ENCODE data around the gene IL23A. TPM values are rescaled to one million over a fixed set of nuclear protein-coding genes. Genes with fewer than 3 reads are reported as not detected.

IL23A gene
- polyA plus RNA-seq, 1 of the 3 experiments (the other 2 are of a cell fraction) = 0.46 TPM

DNA sequence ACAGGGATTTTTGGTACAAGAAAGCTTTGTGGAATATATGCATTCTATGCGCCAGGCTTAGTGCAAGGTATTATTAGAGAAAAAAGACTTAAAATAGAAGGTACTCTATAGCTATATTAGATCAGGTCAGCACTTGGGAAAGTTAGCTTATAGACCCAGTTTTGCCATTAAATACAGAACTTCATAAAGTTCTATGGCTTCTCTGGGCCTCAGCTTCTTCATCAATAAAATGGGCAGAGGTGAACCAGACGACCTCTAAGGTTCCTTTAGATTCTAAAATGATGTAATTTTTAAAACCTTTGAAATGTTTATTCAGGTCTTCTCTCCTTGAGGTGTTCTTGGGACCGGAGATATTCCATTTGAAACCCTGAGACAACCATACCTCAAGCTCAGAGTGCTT is 30.0 kb upstream of the IL23A start:
- H3F3A ChIP-seq (replicated peaks; ENCODE audit: insufficient read depth) = peaks cover 6% of the 10 kb centered on the region
- DNase-seq = no peak
- no peaks in the 10 kb centered on the region for H3K9me3 ChIP-seq
- no peaks in the 10 kb centered on the region for H3K9me2 ChIP-seq
- TF ChIP-seq JUND (IDR thresholded peaks at IDR 0.05) (no peak), MEF2A (IDR thresholded peaks at IDR 0.05; ENCODE audit: borderline replicate concordance, low read depth) (no peak), RAD21 (IDR thresholded peaks at IDR 0.05; ENCODE audit: low read length) (no peak), ELF1 (IDR thresholded peaks at IDR 0.05) (no peak), FOXM1 (IDR thresholded peaks at IDR 0.05; ENCODE audit: low read depth) (no peak), CHD2 (IDR thresholded peaks at IDR 0.05; ENCODE audit: low read length, partially characterized antibody) (no peak), POLR2AphosphoS5 (IDR thresholded peaks at IDR 0.05; ENCODE audit: low read depth, low read length) (no peak)
- peaks cover 17 to 47% of the 10 kb centered on the region in 2 experiments for H3K36me3 ChIP-seq (replicated peaks in 1 of 2; ENCODE audit: control insufficient read depth in 1 of 2, insufficient read depth in 2 of 2, low read length in 1 of 2)
- H3K27me3 ChIP-seq (ENCODE audit: insufficient read depth) = no peaks in the 10 kb centered on the region
- H4K20me1 ChIP-seq (ENCODE audit: insufficient read depth) = no peaks in the 10 kb centered on the region
- WGBS (ENCODE audit: low lambda C conversion rate) = 81% methylated on average over 3 of the region's 3 CpGs
- H3K9ac ChIP-seq = no peak overlapping the region
- H3K4me3 ChIP-seq (ENCODE audit: low read depth in 2 of 2, low read length in 1 of 2) = no peak overlapping the region
- no peak overlapping the region for H3K4me2 ChIP-seq
- H2AFZ ChIP-seq (ENCODE audit: low read depth) = no peak overlapping the region
- peaks cover 9% of the 10 kb centered on the region for H3K79me2 ChIP-seq (ENCODE audit: insufficient read depth)
- POLR2A ChIA-PET = no interaction called here
- H3K4me1 ChIP-seq (ENCODE audit: control insufficient read depth in 1 of 2, insufficient read depth in 2 of 2, low read depth in 1 of 2, low read length in 1 of 2) = no peaks in the 10 kb centered on the region
- CTCF ChIA-PET = interaction anchor here (0.7 to 1.6 kb wide), 4 partner anchors 50 to 163 kb away, joined by 3 to 6 read pairs (median 4); partner anchors contain the start of genes ANKRD52 and SMARCC2
- H3K27ac ChIP-seq (ENCODE audit: low read depth in 2 of 2, low read length in 1 of 2) = no peak overlapping the region

DNA sequence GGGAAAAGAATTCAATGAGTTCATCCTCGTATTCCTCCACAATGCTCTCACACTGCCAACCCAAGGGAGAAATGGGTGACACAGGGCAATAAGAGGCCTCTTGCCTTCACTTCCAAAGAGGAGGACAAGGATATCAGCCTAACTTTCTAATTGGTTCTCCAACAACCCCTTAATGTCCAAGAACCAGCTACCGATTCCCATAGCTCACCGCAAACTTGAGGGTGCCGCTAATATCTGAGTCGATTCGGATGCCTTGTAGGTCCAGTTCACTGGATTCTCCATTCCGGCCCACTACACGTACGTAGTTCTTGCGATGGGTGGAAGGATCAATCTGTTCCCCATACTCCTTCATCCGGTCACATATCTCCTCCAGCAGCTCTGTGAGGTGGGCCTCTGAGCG is 27.7 kb upstream of the IL23A start:
- no peak overlapping the region for H3K4me2 ChIP-seq

More for the DNA sequence above, 27.7 kb upstream of the IL23A start:
- Histone ChIP-seq H3K9me3 (no peaks in the 10 kb centered on the region), H3K4me3 (ENCODE audit: low read depth in 2 of 2, low read length in 1 of 2) (no peak overlapping the region), H3F3A (replicated peaks; ENCODE audit: insufficient read depth) (peaks cover 4% of the 10 kb centered on the region), H3K9me2 (no peaks in the 10 kb centered on the region), H4K20me1 (ENCODE audit: insufficient read depth) (no peaks in the 10 kb centered on the region), H2AFZ (ENCODE audit: low read depth) (no peak overlapping the region), H3K27me3 (ENCODE audit: insufficient read depth) (no peaks in the 10 kb centered on the region), H3K79me2 (ENCODE audit: insufficient read depth) (peaks cover 30% of the 10 kb centered on the region), H3K4me1 (ENCODE audit: control insufficient read depth in 1 of 2, insufficient read depth in 2 of 2, low read depth in 1 of 2, low read length in 1 of 2) (peaks cover 5 to 6% of the 10 kb centered on the region in 2 experiments; a peak in 1 of 4 replicates), H3K9ac (no peak overlapping the region), H3K27ac (ENCODE audit: low read depth in 2 of 2, low read length in 1 of 2) (no peak overlapping the region), H3K36me3 (replicated peaks in 1 of 2; ENCODE audit: control insufficient read depth in 1 of 2, insufficient read depth in 2 of 2, low read length in 1 of 2) (peaks cover 17 to 45% of the 10 kb centered on the region in 2 experiments)
- ChIA-PET CTCF (interaction anchor here (1.4 to 2.1 kb wide), 4 partner anchors 19 to 153 kb away, joined by 3 to 6 read pairs (median 6); partner anchors contain the start of genes ANKRD52 and SMARCC2), POLR2A (no interaction called here)
- no peak for TF ChIP-seq RAD21 (IDR thresholded peaks at IDR 0.05; ENCODE audit: low read length)
- TF ChIP-seq CHD2 (IDR thresholded peaks at IDR 0.05; ENCODE audit: low read length, partially characterized antibody) = no peak
- TF ChIP-seq, protein P1, sequence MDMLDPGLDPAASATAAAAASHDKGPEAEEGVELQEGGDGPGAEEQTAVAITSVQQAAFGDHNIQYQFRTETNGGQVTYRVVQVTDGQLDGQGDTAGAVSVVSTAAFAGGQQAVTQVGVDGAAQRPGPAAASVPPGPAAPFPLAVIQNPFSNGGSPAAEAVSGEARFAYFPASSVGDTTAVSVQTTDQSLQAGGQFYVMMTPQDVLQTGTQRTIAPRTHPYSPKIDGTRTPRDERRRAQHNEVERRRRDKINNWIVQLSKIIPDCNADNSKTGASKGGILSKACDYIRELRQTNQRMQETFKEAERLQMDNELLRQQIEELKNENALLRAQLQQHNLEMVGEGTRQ (IDR thresholded peaks at IDR 0.05; ENCODE audit: borderline replicate concordance, low read depth, low read length) = no peak
- TF ChIP-seq, protein P2, sequence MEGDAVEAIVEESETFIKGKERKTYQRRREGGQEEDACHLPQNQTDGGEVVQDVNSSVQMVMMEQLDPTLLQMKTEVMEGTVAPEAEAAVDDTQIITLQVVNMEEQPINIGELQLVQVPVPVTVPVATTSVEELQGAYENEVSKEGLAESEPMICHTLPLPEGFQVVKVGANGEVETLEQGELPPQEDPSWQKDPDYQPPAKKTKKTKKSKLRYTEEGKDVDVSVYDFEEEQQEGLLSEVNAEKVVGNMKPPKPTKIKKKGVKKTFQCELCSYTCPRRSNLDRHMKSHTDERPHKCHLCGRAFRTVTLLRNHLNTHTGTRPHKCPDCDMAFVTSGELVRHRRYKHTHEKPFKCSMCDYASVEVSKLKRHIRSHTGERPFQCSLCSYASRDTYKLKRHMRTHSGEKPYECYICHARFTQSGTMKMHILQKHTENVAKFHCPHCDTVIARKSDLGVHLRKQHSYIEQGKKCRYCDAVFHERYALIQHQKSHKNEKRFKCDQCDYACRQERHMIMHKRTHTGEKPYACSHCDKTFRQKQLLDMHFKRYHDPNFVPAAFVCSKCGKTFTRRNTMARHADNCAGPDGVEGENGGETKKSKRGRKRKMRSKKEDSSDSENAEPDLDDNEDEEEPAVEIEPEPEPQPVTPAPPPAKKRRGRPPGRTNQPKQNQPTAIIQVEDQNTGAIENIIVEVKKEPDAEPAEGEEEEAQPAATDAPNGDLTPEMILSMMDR (IDR thresholded peaks at IDR 0.05) = no peak
- TF ChIP-seq, protein P3, sequence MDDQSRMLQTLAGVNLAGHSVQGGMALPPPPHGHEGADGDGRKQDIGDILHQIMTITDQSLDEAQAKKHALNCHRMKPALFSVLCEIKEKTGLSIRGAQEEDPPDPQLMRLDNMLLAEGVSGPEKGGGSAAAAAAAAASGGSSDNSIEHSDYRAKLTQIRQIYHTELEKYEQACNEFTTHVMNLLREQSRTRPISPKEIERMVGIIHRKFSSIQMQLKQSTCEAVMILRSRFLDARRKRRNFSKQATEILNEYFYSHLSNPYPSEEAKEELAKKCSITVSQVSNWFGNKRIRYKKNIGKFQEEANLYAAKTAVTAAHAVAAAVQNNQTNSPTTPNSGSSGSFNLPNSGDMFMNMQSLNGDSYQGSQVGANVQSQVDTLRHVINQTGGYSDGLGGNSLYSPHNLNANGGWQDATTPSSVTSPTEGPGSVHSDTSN (IDR thresholded peaks at IDR 0.05) = no peak
- TF ChIP-seq YY1 (IDR thresholded peaks at IDR 0.05; ENCODE audit: low read depth) = no peak
- TF ChIP-seq TCF12 (IDR thresholded peaks at IDR 0.05) = no peak
- TF ChIP-seq, protein P4, sequence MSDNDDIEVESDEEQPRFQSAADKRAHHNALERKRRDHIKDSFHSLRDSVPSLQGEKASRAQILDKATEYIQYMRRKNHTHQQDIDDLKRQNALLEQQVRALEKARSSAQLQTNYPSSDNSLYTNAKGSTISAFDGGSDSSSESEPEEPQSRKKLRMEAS (IDR thresholded peaks at IDR 0.05; ENCODE audit: low read depth) = no peak
- TF ChIP-seq, protein P5, sequence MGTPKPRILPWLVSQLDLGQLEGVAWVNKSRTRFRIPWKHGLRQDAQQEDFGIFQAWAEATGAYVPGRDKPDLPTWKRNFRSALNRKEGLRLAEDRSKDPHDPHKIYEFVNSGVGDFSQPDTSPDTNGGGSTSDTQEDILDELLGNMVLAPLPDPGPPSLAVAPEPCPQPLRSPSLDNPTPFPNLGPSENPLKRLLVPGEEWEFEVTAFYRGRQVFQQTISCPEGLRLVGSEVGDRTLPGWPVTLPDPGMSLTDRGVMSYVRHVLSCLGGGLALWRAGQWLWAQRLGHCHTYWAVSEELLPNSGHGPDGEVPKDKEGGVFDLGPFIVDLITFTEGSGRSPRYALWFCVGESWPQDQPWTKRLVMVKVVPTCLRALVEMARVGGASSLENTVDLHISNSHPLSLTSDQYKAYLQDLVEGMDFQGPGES (IDR thresholded peaks at IDR 0.05; ENCODE audit: low read depth, low read length) = no peak
- no peak for TF ChIP-seq NRF1 (IDR thresholded peaks at IDR 0.05; ENCODE audit: low read depth, low read length)
- TF ChIP-seq POLR2AphosphoS5 (IDR thresholded peaks at IDR 0.05; ENCODE audit: low read depth, low read length) = no peak
- TF ChIP-seq JUND (IDR thresholded peaks at IDR 0.05) = no peak
- TF ChIP-seq GATA2 (CRISPR knock-in tag; IDR thresholded peaks at IDR 0.05) = no peak
- no peak for TF ChIP-seq RCOR1 (IDR thresholded peaks at IDR 0.05; ENCODE audit: low read length)
- TF ChIP-seq NFIC (IDR thresholded peaks at IDR 0.05; ENCODE audit: borderline replicate concordance) = no peak
- TF ChIP-seq FOXM1 (IDR thresholded peaks at IDR 0.05; ENCODE audit: low read depth) = no peak
- no peak for TF ChIP-seq EP300 (IDR thresholded peaks at IDR 0.05; ENCODE audit: borderline replicate concordance in 1 of 2, low read depth in 1 of 2, low read length in 1 of 2)
- TF ChIP-seq TAF1 (IDR thresholded peaks at IDR 0.05; ENCODE audit: borderline replicate concordance, low read depth, low read length) = no peak
- TF ChIP-seq SIN3A (IDR thresholded peaks at IDR 0.05; ENCODE audit: borderline replicate concordance, low read depth, low read length) = no peak
- WGBS (ENCODE audit: low lambda C conversion rate) = 97% methylated on average over 12 of the region's 12 CpGs
- no peak for DNase-seq

Measured in SK-N-SH (cell line).